HepG2 (cell line): ENCODE measurements around the gene MAPRE3. TPM values are rescaled to one million over a fixed set of nuclear protein-coding genes. Genes with fewer than 3 reads are reported as not detected.

Source experiments
- FOXJ3 ChIP-seq: sonication (generic); formaldehyde crosslinking; IDR thresholded peaks from 2 replicates; pipeline ENCODE4 v1.4.0; 2020; ENCODE audit warnings: missing genetic modification reagents, mild to moderate bottlenecking, borderline replicate concordance
- GMEB2 ChIP-seq: IDR thresholded peaks from 2 replicates; pipeline ENCODE4 v1.6.1; 2016; ENCODE audit warnings: missing biosample characterization, missing genetic modification reagents, low read depth
- HINFP ChIP-seq: sonication (generic); formaldehyde crosslinking; IDR thresholded peaks from 2 replicates; pipeline ENCODE4 v1.4.0; 2020; ENCODE audit warnings: low read depth, mild to moderate bottlenecking, missing genetic modification reagents
- IKZF1 ChIP-seq: fragments of 450-650 bp; IDR thresholded peaks from 2 replicates; pipeline ENCODE4 v1.7.1; 2016
- NR3C1 ChIP-seq: sonication (generic); formaldehyde crosslinking; IDR thresholded peaks from 2 replicates; pipeline ENCODE4 v1.4.0; 2020; ENCODE audit warnings: missing genetic modification reagents
- PLRG1 ChIP-seq: fragments of 450-650 bp; conservative IDR thresholded peaks from 2 replicates; pipeline ENCODE4 v1.6.1; 2016
- RFXAP ChIP-seq: sonication (generic); formaldehyde crosslinking; IDR thresholded peaks from 2 replicates; pipeline ENCODE4 v1.4.0; 2020; ENCODE audit warnings: missing genetic modification reagents, borderline replicate concordance
- STAT6 ChIP-seq: sonication (generic); formaldehyde crosslinking; IDR thresholded peaks from 2 replicates; pipeline ENCODE4 v1.4.0; 2020; ENCODE audit warnings: missing genetic modification reagents, mild to moderate bottlenecking, borderline replicate concordance
- ZHX2 ChIP-seq, 2 experiments: sonication (generic) in 1 of 2; formaldehyde crosslinking in 1 of 2; IDR thresholded peaks; 2 replicates each; pipeline versions ENCODE4 v1.6.1 to v1.9.0; 2014 to 2022; ENCODE audit warnings: antibody characterized with exemption in 1 of 2, borderline replicate concordance in 1 of 2, inconsistent platforms in 1 of 2, low read depth in 1 of 2, missing genetic modification reagents in 1 of 2
- ZKSCAN5 ChIP-seq: sonication (generic); formaldehyde crosslinking; IDR thresholded peaks from 2 replicates; pipeline ENCODE4 v1.5.1; 2020; ENCODE audit warnings: mild to moderate bottlenecking, missing genetic modification reagents
- ZNF180 ChIP-seq: sonication (generic); formaldehyde crosslinking; IDR thresholded peaks from 2 replicates; pipeline ENCODE4 v1.4.0; 2020; ENCODE audit warnings: low read depth, missing genetic modification reagents, borderline replicate concordance
- ZNF772 ChIP-seq: sonication (generic); formaldehyde crosslinking; IDR thresholded peaks from 2 replicates; pipeline ENCODE4 v1.5.0; 2020; ENCODE audit warnings: mild to moderate bottlenecking, missing genetic modification reagents
- ZSCAN30 ChIP-seq: sonication (generic); formaldehyde crosslinking; IDR thresholded peaks from 2 replicates; pipeline ENCODE4 v1.5.0; 2020; ENCODE audit warnings: mild to moderate bottlenecking, missing genetic modification reagents
- polyA plus RNA-seq, 8 experiments: library from polyadenylated mRNA; depleted of rRNA in 3 of 8; stranded (reverse) in 7 of 8; unstranded in 1 of 8; fragments of >200 nt; fragmentation: Illumina TruSeq in 4 of 8; extraction: Trizol in 4 of 8; gene quantifications; 2 replicates each; pipeline versions ENCODE4 v1.2.1 to v1.2.3, GENCODE V29; 2011 to 2016; ENCODE audit warnings: low read depth in 4 of 8, missing spikeins in 1 of 8, mixed read lengths in 1 of 8; ENCODE audit not compliant: insufficient read depth in 1 of 8
- total RNA-seq, 5 experiments: library from RNA; depleted of rRNA; stranded (reverse); fragments of >200 nt; fragmentation: Illumina TruSeq; extraction: Trizol; gene quantifications; 2 replicates each; pipeline ENCODE4 v1.2.3, GENCODE V29; 2016; ENCODE audit warnings: low read depth in 1 of 5

The MAPRE3 gene
- total and polyA plus RNA-seq, 2 of the 13 experiments (the other 11 are each of a cell fraction or from before 2014, with no cell fraction given), result 0.31 to 0.91 TPM

GRCh38 chr2:27050996-27051901, 80.8 kb downstream of the MAPRE3 start, which contains the start of gene AGBL5 (continued):
- TF ChIP-seq IKZF1 (no peak), ZKSCAN5 (CRISPR knock-in tag) (peak; percentile 11; the same call in 1 of the 2 replicates), ZSCAN30 (no peak), FOXJ3 (peak; percentile 80), STAT6 (CRISPR knock-in tag) (peak; percentile 98; the same call in 1 of the 2 replicates), RFXAP (CRISPR knock-in tag) (peak; percentile 94), ZHX2 (IDR thresholded peaks at IDR 0.05; ENCODE audit: low read depth) (peak; percentile 57; the same call in 1 of the 2 replicates), ZHX2 (CRISPR knock-in tag; IDR thresholded peaks at IDR 0.05; ENCODE audit: borderline replicate concordance) (no peak), ZNF180 (CRISPR knock-in tag) (no peak), HINFP (CRISPR knock-in tag) (0 out of 2 replicates have a peak, but pooled peaks have one; percentile 82), GMEB2 (CRISPR knock-in tag) (0 out of 2 replicates have a peak, but pooled peaks have one; percentile 35), NR3C1 (0 out of 2 replicates have a peak, but pooled peaks have one; percentile 13), ZNF772 (CRISPR knock-in tag) (peak; percentile 95), PLRG1 (no peak)
